Heart left ventricle (tissue), 13 donors: ENCODE measurements around the gene VWA2.

Experiments used
- CTCF ChIP-seq, 12 donors: fragments of 200-600 bp; sonication (generic) in 4 of 12; IDR thresholded peaks; one replicate each; pipeline versions ENCODE4 v1.5.0 to v1.8.0; 2018 to 2022; ENCODE audit warnings: antibody characterized with exemption in 12 of 12, mild to moderate bottlenecking in 5 of 12
- POLR2A ChIP-seq, 2 donors: fragments of 450-650 bp; IDR thresholded peaks; one replicate each; pipeline ENCODE4 v1.6.1; 2017; ENCODE audit warnings: antibody characterized with exemption in 2 of 2, mild to moderate bottlenecking in 2 of 2, moderate library complexity in 2 of 2
- donor health status: ischemic (EF 13 %, LVEDD 7.1; RV severe dilation, severe dysfunction).
- donor health status: DM: no; HTN: yes; CAD: no.
- donor health status: DM: no; HTN: no; CAD: no.
- donor health status: ischemic (EF 25% LVEDD 6.9; RV normal size, moderate dysfunction).
- donor health status: ischemic (EF 25% LVEDD 5.7; RV mildly dilated, moderate dysfunction).
- donor health status: ischemic (EF 35%, LVEDD 5.7; RV mildly dilated, moderate dysfunction).
- donor health status: nonischemic (EF 11% LVEDD 7.7; RV severe dilation, severe dysfunction).
- donor health status: DM: yes; HTN: yes; CAD: no.
- donor health status: PGD.
- donor health status: ischemic (EF 29% LVEDD 5.4; RV normal size, mild dysfunction).
- donor health status: nonischemic (EF 23%, LVEDD 6.1; RV moderate dilation, normal function).

- no peak for TF ChIP-seq CTCF (IDR thresholded peaks at IDR 0.05)
- TF ChIP-seq POLR2A (IDR thresholded peaks at IDR 0.05) = no peak
These were observed 55.5 kb downstream of the VWA2 start for GRCh38 chr10:114294549-114294948.
